Pancreas (tissue), 10 donors: ENCODE results near the gene GPR31. TPM values are rescaled to one million over a fixed set of nuclear protein-coding genes. Genes with fewer than 3 reads are reported as not detected.

Source experiments
- ATAC-seq, 4 donors: fragments of 200-7000 bp; cut with Tn5 transposase; one replicate each; pipeline versions ENCODE4 v1.8.0 to v1.9.1; 2020; ENCODE audit warnings: mild to moderate bottlenecking in 4 of 4, moderate library complexity in 4 of 4
- DNase-seq, 6 donors: peaks; one replicate each; pipeline ENCODE4 v3.0.0-alpha.2; 2020
- FAIRE-seq: peaks from 2 replicates; lab custom pipeline; 2012; peaks lifted over from hg19 to GRCh38; lab: Jason Lieb, UNC
- H3K27ac ChIP-seq, 4 donors: fragments of 200-600 bp; sonication (generic); 1 replicate in 3 of 4; 2 replicates in 1 of 4; pipeline versions ENCODE4 v1.5.0 to v1.8.0; 2020
- H3K27me3 ChIP-seq, 4 donors: fragments of 200-600 bp; one replicate each; pipeline ENCODE4 v1.8.0; 2021
- H3K36me3 ChIP-seq, 3 donors: fragments of 200-600 bp; sonication (generic) in 1 of 3; one replicate each; pipeline versions ENCODE4 v1.5.0 to v1.8.0; 2020 to 2021
- H3K4me1 ChIP-seq, 3 donors: fragments of 200-600 bp; one replicate each; pipeline ENCODE4 v1.8.0; 2021
- H3K4me3 ChIP-seq, 4 donors: fragments of 200-600 bp; sonication (generic) in 2 of 4; one replicate each; pipeline versions ENCODE4 v1.5.0 to v1.8.0; 2020 to 2021
- H3K9me3 ChIP-seq, 4 donors: fragments of 200-600 bp; one replicate each; pipeline ENCODE4 v1.8.0; 2021
- CTCF ChIP-seq, 4 donors: fragments of 200-600 bp; sonication (generic) in 3 of 4; IDR thresholded peaks; one replicate each; pipeline versions ENCODE4 v1.5.0 to v1.8.0; 2021; ENCODE audit warnings: antibody characterized with exemption in 4 of 4
- WGBS, 2 donors: extraction: QIAGEN DNeasy Blood & Tissue Kit; methylation state at CpG; one replicate each; pipeline ENCODE4 v1.1.7; 2013; 5-methylcytosine and 5-hydroxymethylcytosine counted together
- intact Hi-C, 3 donors: fragments of 100-400 bp; cut with DNase I; formaldehyde crosslinking; loops; one replicate each; pipeline versions ENCODE4 v1.11.1 to v1.14.2; 2022
- polyA plus RNA-seq, 2 donors: library from polyadenylated mRNA; stranded (reverse); fragments of 200-250 nt; gene quantifications; one replicate each; pipeline ENCODE4 v1.2.3, GENCODE V29; 2013
- total RNA-seq, 6 donors: library from RNA; stranded (reverse); fragmentation: NEBNext Ultra II Directional in 4 of 6; extraction: Animal tissue kit (Norgen Biotek cat#: 25700) in 4 of 6; gene quantifications; one replicate each; pipeline versions ENCODE4 v1.2.1 to v1.2.4, GENCODE V29; 2021 to 2023
- donor health status: healthy with polysubstance abuse.
- donor health status: DM: no; HTN: no; CAD: no; lungs with moderate emphysema.
- donor health status: DM: no; HTN: no; CAD: no.
- donor health status: control.
- donor health status: control.
- donor health status: Bipolar disorder and iron deficiency.
- donor health status: DM: yes; HTN: yes; CAD: no.
- donor health status: DM: no; HTN: no; CAD: no.
- donor health status: DM: no; HTN: no; CAD: no.
- donor health status: DM: yes; HTN: yes; CAD: no.

The GPR31 gene
- total and polyA plus RNA-seq, 8 donors = not detected

GRCh38 chr6:167140589-167141474 lies 16.9 kb downstream of the GPR31 start:
- ATAC-seq (no peak), DNase-seq (no peak), FAIRE-seq (no peak)
- TF ChIP-seq CTCF (IDR thresholded peaks at IDR 0.05) = no peak
- H3K36me3 ChIP-seq = no peaks in the 10 kb centered on the region
- H3K27me3 ChIP-seq = no peaks in the 10 kb centered on the region
- WGBS, 2 donors = 49 to 60% methylated on average over 10 of the region's 10 CpGs
- no peaks in the 10 kb centered on the region for H3K4me1 ChIP-seq
- intact Hi-C loops = loop anchor here in 1 of 3 donors (10.0 kb wide), 1 partner anchor 366 kb away; no protein-coding TSS in a partner anchor
- H3K4me3 ChIP-seq = no peak overlapping the region
- H3K27ac ChIP-seq = no peak overlapping the region
- H3K9me3 ChIP-seq = no peaks in the 10 kb centered on the region

- H3K36me3 ChIP-seq = no peaks in the 10 kb centered on the region
- no peak for TF ChIP-seq CTCF (IDR thresholded peaks at IDR 0.05)
- H3K27me3 ChIP-seq = no peaks in the 10 kb centered on the region
- DNase-seq (no peak), FAIRE-seq (no peak), ATAC-seq (no peak)
- no peaks in the 10 kb centered on the region for H3K4me1 ChIP-seq
- no peak overlapping the region for H3K27ac ChIP-seq
- no peak overlapping the region for H3K4me3 ChIP-seq
- intact Hi-C loops = loop anchor here in 1 of 3 donors (10.0 kb wide), 1 partner anchor 365 kb away; no protein-coding TSS in a partner anchor
- WGBS, 2 donors = 80 to 85% methylated on average over 4 of the region's 4 CpGs
- no peaks in the 10 kb centered on the region for H3K9me3 ChIP-seq
These were observed 18.0 kb downstream of the GPR31 start for GRCh38 chr6:167139761-167140160.

GRCh38 chr6:167137881-167138280 lies 19.9 kb downstream of the GPR31 start:
- Histone ChIP-seq H3K27ac (no peak overlapping the region), H3K9me3 (no peaks in the 10 kb centered on the region), H3K27me3 (no peaks in the 10 kb centered on the region), H3K4me1 (no peaks in the 10 kb centered on the region), H3K36me3 (no peaks in the 10 kb centered on the region), H3K4me3 (no peak overlapping the region)
- no peak for TF ChIP-seq CTCF (IDR thresholded peaks at IDR 0.05)
- no peak for ATAC-seq
- WGBS, 2 donors = 49 to 52% methylated on average over 6 of the region's 6 CpGs
- no peak for FAIRE-seq
- intact Hi-C loops = no loop called here
- no peak for DNase-seq

GRCh38 chr6:167137081-167137480 lies 20.7 kb downstream of the GPR31 start:
- Histone ChIP-seq H3K27ac (no peak overlapping the region), H3K36me3 (no peaks in the 10 kb centered on the region), H3K9me3 (no peaks in the 10 kb centered on the region), H3K4me3 (no peak overlapping the region), H3K4me1 (no peaks in the 10 kb centered on the region), H3K27me3 (no peaks in the 10 kb centered on the region)
- FAIRE-seq (no peak), DNase-seq (no peak), ATAC-seq (no peak)
- no peak for TF ChIP-seq CTCF (IDR thresholded peaks at IDR 0.05)
- 81% methylated on average over 10 of the region's 10 CpGs for WGBS, 2 donors
- intact Hi-C loops = no loop called here

GRCh38 chr6:167136376-167136775 lies 21.4 kb downstream of the GPR31 start:
- Histone ChIP-seq H3K9me3 (no peaks in the 10 kb centered on the region), H3K27me3 (no peaks in the 10 kb centered on the region), H3K4me3 (no peak overlapping the region), H3K4me1 (no peaks in the 10 kb centered on the region), H3K36me3 (no peaks in the 10 kb centered on the region), H3K27ac (no peak overlapping the region)
- FAIRE-seq = no peak
- TF ChIP-seq CTCF (IDR thresholded peaks at IDR 0.05) = no peak
- no peak for ATAC-seq
- no peak for DNase-seq
- intact Hi-C loops = no loop called here
- 76 to 82% methylated on average over 13 of the region's 13 CpGs for WGBS, 2 donors
